SIG-M5 treated with dmso at 0.1 percent for 504 hours (cell line): ENCODE data around the gene PDLIM5.

Source experiments
- DNase-seq: peaks from one replicate; lab custom pipeline; 2025; ENCODE audit not compliant: unreplicated experiment; lab: John Stamatoyannopoulos, UW

The PDLIM5 gene

GRCh38 chr4:94680176-94680862 is 228.6 kb downstream of the PDLIM5 start:
- no peak for DNase-seq

GRCh38 chr4:94686086-94686485 is 234.3 kb downstream of the PDLIM5 start:
- no peak for DNase-seq

GRCh38 chr4:94689155-94689860 is 237.6 kb downstream of the PDLIM5 start:
- DNase-seq, result no peak

GRCh38 chr4:94690851-94691254 is 239.1 kb downstream of the PDLIM5 start:
- DNase-seq, result no peak

GRCh38 chr4:94691552-94691951 is 239.8 kb downstream of the PDLIM5 start:
- no peak for DNase-seq

- DNase-seq, result no peak
Observed at GRCh38 chr4:94695384-94695783, 243.6 kb downstream of the PDLIM5 start.

- DNase-seq, result no peak
Observed at GRCh38 chr4:94698187-94698586, 246.4 kb downstream of the PDLIM5 start.

GRCh38 chr4:94700298-94700697 is 248.6 kb downstream of the PDLIM5 start:
- DNase-seq, result no peak

- DNase-seq, result no peak
Observed at GRCh38 chr4:94701631-94702300, 250.0 kb downstream of the PDLIM5 start.

GRCh38 chr4:94711635-94712034 is 259.9 kb downstream of the PDLIM5 start:
- no peak for DNase-seq

- no peak for DNase-seq
Observed at GRCh38 chr4:94714365-94715160, 262.8 kb downstream of the PDLIM5 start.

GRCh38 chr4:94715726-94716125 is 264.0 kb downstream of the PDLIM5 start:
- DNase-seq, result no peak
